GM12878 (cell line): Measurements from ENCODE around the gene AGK. TPM values are rescaled to one million over a fixed set of nuclear protein-coding genes. Genes with fewer than 3 reads are reported as not detected.
A peak's percentile ranks its signal among the peaks of the same experiment; 100 is the strongest.

Source experiments
- ATAC-seq: fragments of 200-7000 bp; cut with Tn5 transposase; 3 replicates; pipeline ENCODE4 v1.9.1; 2020; ENCODE audit warnings: mild to moderate bottlenecking, moderate library complexity
- BruUV-seq: library from RNA; stranded (reverse); fragments of 400-500 nt; replicated peaks from 2 replicates; lab custom pipeline; 2021; lab: Mats Ljungman, UMichigan
- CTCF ChIA-PET: fragments of 300-600 bp; sonication (Branson Sonifier 250); formaldehyde crosslinking; extraction: SDS; loops from one replicate; lab custom pipeline; 2021; ENCODE audit warnings: inconsistent platforms; lab: Yijun Ruan, JAX
- POLR2A ChIA-PET: fragments of 350-600 bp; formaldehyde crosslinking; extraction: SDS; loops from one replicate; lab custom pipeline; 2021; ENCODE audit warnings: inconsistent platforms; lab: Charles Lee
- RAD21 ChIA-PET: fragments of 300-600 bp; sonication (Branson Sonifier 250); formaldehyde crosslinking; loops from one replicate; lab custom pipeline; 2023; ENCODE audit warnings: antibody characterized with exemption; ENCODE audit not compliant: unreplicated experiment; lab: Charles Lee
- SMC1A ChIA-PET: fragments of 300-600 bp; sonication (Branson Sonifier 250); formaldehyde crosslinking; loops from one replicate; lab custom pipeline; 2023; ENCODE audit not compliant: unreplicated experiment, uncharacterized antibody; lab: Charles Lee
- DNase-seq: peaks from one replicate; pipeline ENCODE4 v3.0.0-alpha.2; 2011; ENCODE audit warnings: low read depth, low spot score
- FAIRE-seq: peaks from 3 replicates; lab custom pipeline; 2011; peaks lifted over from hg19 to GRCh38; lab: Jason Lieb, UNC
- H2AFZ ChIP-seq: 2 replicates; pipeline ENCODE4 v1.6.0; 2011; ENCODE audit warnings: low read depth, low read length, control low read depth; ENCODE audit not compliant: control insufficient read depth
- H3K27ac ChIP-seq: 2 replicates; pipeline ENCODE4 v1.5.1; 2011; ENCODE audit warnings: control low read depth; ENCODE audit not compliant: control insufficient read depth, insufficient read depth
- H3K27me3 ChIP-seq, 2 experiments: replicated peaks in 1 of 2; 2 replicates each; pipeline versions ENCODE4 v1.6.0 to v1.6.1; 2011; ENCODE audit warnings: low read length in 1 of 2; ENCODE audit not compliant: control insufficient read depth in 2 of 2, insufficient read depth in 2 of 2
- H3K36me3 ChIP-seq, 2 experiments: 2 replicates each; pipeline ENCODE4 v1.5.1; 2011; ENCODE audit warnings: low read length in 1 of 2; ENCODE audit not compliant: control insufficient read depth in 2 of 2, insufficient read depth in 2 of 2
- H3K4me1 ChIP-seq: 2 replicates; pipeline ENCODE4 v1.6.1; 2011; ENCODE audit warnings: mild to moderate bottlenecking, low read length, moderate library complexity, mixed read lengths; ENCODE audit not compliant: control insufficient read depth, insufficient read depth
- H3K4me2 ChIP-seq: 2 replicates; pipeline ENCODE4 v1.6.0; 2011; ENCODE audit warnings: control low read depth; ENCODE audit not compliant: control insufficient read depth, insufficient read depth
- H3K4me3 ChIP-seq: fragments of 200-600 bp; sonication (generic); 2 replicates; pipeline ENCODE4 v1.5.1; 2016
- H3K79me2 ChIP-seq: 2 replicates; pipeline ENCODE4 v1.6.0; 2011; ENCODE audit warnings: low read length; ENCODE audit not compliant: control insufficient read depth, insufficient read depth
- H3K9ac ChIP-seq: 2 replicates; pipeline ENCODE4 v1.8.0; 2011; ENCODE audit warnings: low read length, control low read depth, mixed read lengths; ENCODE audit not compliant: control insufficient read depth, insufficient read depth
- H3K9me3 ChIP-seq: replicated peaks from 3 replicates; pipeline ENCODE4 v1.5.1; 2011; ENCODE audit warnings: mild to moderate bottlenecking, low read length; ENCODE audit not compliant: control insufficient read depth, insufficient read depth
- H4K20me1 ChIP-seq: 2 replicates; pipeline ENCODE4 v1.6.0; 2011; ENCODE audit not compliant: control insufficient read depth, insufficient read depth
- ATF7 ChIP-seq: fragments of 450-650 bp; IDR thresholded peaks from 2 replicates; pipeline ENCODE4 v1.6.1; 2016; ENCODE audit warnings: low read depth, mild to moderate bottlenecking
- CHD2 ChIP-seq: IDR thresholded peaks from 2 replicates; pipeline ENCODE4 v1.6.1; 2011; ENCODE audit warnings: low read depth, low read length, improper control_type of control experiment, borderline replicate concordance
- CREB1 ChIP-seq: IDR thresholded peaks from 2 replicates; pipeline ENCODE4 v1.6.1; 2012; ENCODE audit warnings: low read depth, mild to moderate bottlenecking, inconsistent platforms
- GABPA ChIP-seq: IDR thresholded peaks from 2 replicates; pipeline ENCODE4 v1.6.1; 2014; ENCODE audit warnings: antibody characterized with exemption, low read depth, mild to moderate bottlenecking, inconsistent platforms
- IKZF1 ChIP-seq: fragments of 450-650 bp; conservative IDR thresholded peaks from 2 replicates; pipeline ENCODE4 v1.6.1; 2017; ENCODE audit warnings: antibody characterized with exemption, mild to moderate bottlenecking
- IKZF2 ChIP-seq, 2 experiments: fragments of 450-650 bp; IDR thresholded peaks; 2 replicates each; pipeline ENCODE4 v1.6.1; 2017; ENCODE audit warnings: mild to moderate bottlenecking in 2 of 2, moderate library complexity in 2 of 2
- IRF3 ChIP-seq: fragments of 450-650 bp; IDR thresholded peaks from 2 replicates; pipeline ENCODE4 v1.6.1; 2014; ENCODE audit warnings: mild to moderate bottlenecking
- MEF2A ChIP-seq: IDR thresholded peaks from 2 replicates; pipeline ENCODE4 v1.6.1; 2011; ENCODE audit warnings: low read depth, mild to moderate bottlenecking, low read length, moderate library complexity; ENCODE audit not compliant: insufficient read depth
- MTA2 ChIP-seq: fragments of 450-650 bp; IDR thresholded peaks from 2 replicates; pipeline ENCODE4 v1.6.1; 2016; ENCODE audit warnings: low read depth, mild to moderate bottlenecking, moderate library complexity
- MTA3 ChIP-seq: IDR thresholded peaks from 2 replicates; pipeline ENCODE4 v1.6.1; 2012; ENCODE audit warnings: low read length, inconsistent platforms, borderline replicate concordance
- NR2F1 ChIP-seq: fragments of 450-650 bp; conservative IDR thresholded peaks from 2 replicates; pipeline ENCODE4 v1.6.1; 2017; ENCODE audit warnings: mild to moderate bottlenecking
- PAX5 ChIP-seq: IDR thresholded peaks from 2 replicates; pipeline ENCODE4 v1.6.1; 2011; ENCODE audit warnings: low read depth, low read length, borderline replicate concordance
- PAX8 ChIP-seq: fragments of 450-650 bp; IDR thresholded peaks from 2 replicates; pipeline ENCODE4 v1.6.1; 2017; ENCODE audit warnings: mild to moderate bottlenecking, moderate library complexity
- POU2F2 ChIP-seq: IDR thresholded peaks from 3 replicates; pipeline ENCODE4 v1.6.1; 2011; ENCODE audit warnings: low read depth, mild to moderate bottlenecking, low read length, borderline replicate concordance
- RUNX3 ChIP-seq: IDR thresholded peaks from 2 replicates; pipeline ENCODE4 v1.6.1; 2012; ENCODE audit warnings: low read length, inconsistent platforms
- SIN3A ChIP-seq: IDR thresholded peaks from 2 replicates; pipeline ENCODE4 v1.6.1; 2012; ENCODE audit warnings: low read depth, low read length, improper control_type of control experiment
- SRF ChIP-seq, 2 experiments: IDR thresholded peaks; 2 replicates each; pipeline ENCODE4 v1.6.1; 2011; ENCODE audit warnings: low read depth in 2 of 2, low read length in 2 of 2, mild to moderate bottlenecking in 1 of 2, moderate library complexity in 1 of 2
- SUPT20H ChIP-seq: IDR thresholded peaks from 2 replicates; pipeline ENCODE4 v1.6.1; 2011; ENCODE audit warnings: low read depth, mild to moderate bottlenecking, low read length, moderate library complexity, borderline replicate concordance; ENCODE audit not compliant: control insufficient read depth
- ZNF217 ChIP-seq: fragments of 450-650 bp; IDR thresholded peaks from 2 replicates; pipeline ENCODE4 v1.6.1; 2017; ENCODE audit warnings: antibody characterized with exemption, mild to moderate bottlenecking
- WGBS: methylation state at CpG from one replicate; pipeline ENCODE4 v1.1.6; 2016; ENCODE audit warnings: low lambda C conversion rate; ENCODE audit not compliant: insufficient replicate concordance, insufficient coverage; ENCODE audit errors: missing lambda C conversion rate; 5-methylcytosine and 5-hydroxymethylcytosine counted together
- in situ Hi-C: fragments of 300-500 bp; cut with MboI; formaldehyde crosslinking; loops from 9 replicates; pipeline ENCODE4 v1.14.3; 2018; ENCODE audit warnings: mixed read lengths
- intact Hi-C: fragments of 100-400 bp; cut with micrococcal nuclease; formaldehyde crosslinking; loops from one replicate; pipeline ENCODE4 v1.14.2; 2022; ENCODE audit not compliant: unreplicated experiment
- polyA plus RNA-seq, 11 experiments: library from polyadenylated mRNA; depleted of rRNA in 4 of 11; unstranded in 6 of 11; stranded (reverse) in 5 of 11; fragments of >200 nt; fragmentation: Nextera tagmentation in 4 of 11; fragmentation: Illumina TruSeq in 1 of 11; extraction: Ambion mirVana in 4 of 11; extraction: Trizol in 1 of 11; gene quantifications; 1 replicate in 1 of 11; 2 replicates in 10 of 11; pipeline versions ENCODE4 v1.2.1 to v1.2.3, GENCODE V29; 2011 to 2016; ENCODE audit warnings: inconsistent platforms in 2 of 11, missing spikeins in 2 of 11, low read depth in 1 of 11
- total RNA-seq, 4 experiments: library from RNA; depleted of rRNA in 3 of 4; stranded (reverse); fragments of >200 nt in 3 of 4; fragmentation: Illumina TruSeq in 1 of 4; extraction: Trizol in 1 of 4; gene quantifications; 2 replicates each; pipeline versions ENCODE4 v1.2.1 to v1.2.3, GENCODE V29; 2013 to 2021

The AGK gene
- total and polyA plus RNA-seq, 10 of the 15 experiments (the other 5 are each of a cell fraction or from before 2014, with no cell fraction given), result 32.5 to 85.6 (median 47.8) TPM

GRCh38 chr7:141649137-141649864, 98.1 kb downstream of the AGK start:
- H3K27ac ChIP-seq, result peak overlapping the region; percentile 64
- TF ChIP-seq SIN3A (no peak), MTA3 (no peak), POU2F2 (peak; percentile 82; the same call in 1 of the 3 replicates), ATF7 (peak; percentile 46; the same call in 1 of the 2 replicates), SRF (IDR thresholded peaks at IDR 0.05; ENCODE audit: low read depth in 2 of 2, low read length in 2 of 2) (no peak), CHD2 (no peak), NR2F1 (peak; percentile 98), ZNF217 (peak; percentile 64), GABPA (no peak), PAX5 (peak; percentile 95), RUNX3 (peak; percentile 56), SUPT20H (no peak), IKZF2 (IDR thresholded peaks at IDR 0.05) (no peak; a peak in 1 of 4 replicates), IRF3 (no peak), MTA2 (peak; percentile 15; the same call in 1 of the 2 replicates), IKZF1 (0 out of 2 replicates have a peak, but pooled peaks have one; percentile 25), CREB1 (peak; percentile 78), PAX8 (peak; percentile 91; the same call in 1 of the 2 replicates), MEF2A (no peak)
- H3K4me1 ChIP-seq, result peaks cover 15% of the 10 kb centered on the region
- peak; percentile 45 for DNase-seq
- intact Hi-C loops (no loop called here), in situ Hi-C loops (no loop called here)
- SMC1A ChIA-PET, result interaction anchor here (0.7 to 4.1 kb wide), 26 partner anchors 11 to 838 kb away, joined by 3 to 33 read pairs (median 4); partner anchors contain the start of genes AGK and MRPS33
- no peak overlapping the region for H3K9ac ChIP-seq
- no peaks in the 10 kb centered on the region for H3K27me3 ChIP-seq
- H2AFZ ChIP-seq, result no peak overlapping the region
- no peaks in the 10 kb centered on the region for H3K9me3 ChIP-seq
- CTCF ChIA-PET, result interaction anchor here (0.6 to 8.9 kb wide), 46 partner anchors 7 to 975 kb away, joined by 3 to 121 read pairs (median 4); partner anchors contain the start of genes DENND11, MRPS33 and SSBP1
- RAD21 ChIA-PET, result interaction anchor here (0.6 to 3.4 kb wide), 23 partner anchors 23 to 974 kb away, joined by 3 to 12 read pairs (median 4); partner anchors contain the start of genes AGK, MRPS33 and SSBP1
- peak overlapping the region; percentile 57; the same call in 1 of the 2 replicates for H3K4me2 ChIP-seq
- peaks cover 2 to 12% of the 10 kb centered on the region in 2 experiments; a peak in 3 of 4 replicates for H3K36me3 ChIP-seq
- POLR2A ChIA-PET, result interaction anchor here (0.6 to 1.3 kb wide), 6 partner anchors 96 to 635 kb away, joined by 3 to 5 read pairs (median 3); partner anchors contain the start of genes AGK and MRPS33
- H3K79me2 ChIP-seq, result no peaks in the 10 kb centered on the region
- WGBS, result 27% methylated on average over 8 of the region's 8 CpGs
- FAIRE-seq, result peak; percentile 91
- ATAC-seq, result peak; percentile 87
- no TSS peak for BruUV-seq
- no peak overlapping the region for H3K4me3 ChIP-seq
- H4K20me1 ChIP-seq, result no peaks in the 10 kb centered on the region
